HepG2 (cell line): ENCODE results near the gene NAGA.
A peak's percentile ranks its signal among the peaks of the same experiment; 100 is the strongest.

Experiments used
- BCLAF1 ChIP-seq: fragments of 450-650 bp; IDR thresholded peaks from 2 replicates; pipeline ENCODE4 v1.6.1; 2017; ENCODE audit warnings: mild to moderate bottlenecking
- BHLHE40 ChIP-seq: IDR thresholded peaks from 2 replicates; pipeline ENCODE4 v1.6.1; 2011; ENCODE audit warnings: low read length, improper control_type of control experiment
- CTCF ChIP-seq: sonication (generic); formaldehyde crosslinking; IDR thresholded peaks from 2 replicates; pipeline ENCODE4 v1.5.0; 2020; ENCODE audit warnings: mild to moderate bottlenecking, missing genetic modification reagents, moderate library complexity
- EP300 ChIP-seq, 3 experiments: sonication (generic) in 1 of 3; formaldehyde crosslinking in 1 of 3; IDR thresholded peaks; 2 replicates each; pipeline versions ENCODE4 v1.5.1 to v1.6.1; 2011 to 2020; ENCODE audit warnings: low read depth in 2 of 3, low read length in 2 of 3, borderline replicate concordance in 1 of 3, improper control_type of control experiment in 1 of 3, mild to moderate bottlenecking in 1 of 3, missing genetic modification reagents in 1 of 3, moderate library complexity in 1 of 3
- JUN ChIP-seq: sonication (generic); formaldehyde crosslinking; IDR thresholded peaks from 2 replicates; pipeline ENCODE4 v1.4.0; 2020; ENCODE audit warnings: mild to moderate bottlenecking, missing genetic modification reagents
- MATR3 ChIP-seq: sonication (generic); formaldehyde crosslinking; IDR thresholded peaks from 2 replicates; pipeline ENCODE4 v1.4.0; 2020; ENCODE audit warnings: missing genetic modification reagents
- MZF1 ChIP-seq: sonication (generic); formaldehyde crosslinking; IDR thresholded peaks from 2 replicates; pipeline ENCODE4 v1.8.1; 2023; ENCODE audit warnings: mild to moderate bottlenecking, missing genetic modification reagents, borderline replicate concordance
- SETDB1 ChIP-seq: sonication (generic); formaldehyde crosslinking; IDR thresholded peaks from 2 replicates; pipeline ENCODE4 v1.5.1; 2020; ENCODE audit warnings: missing genetic modification reagents, mild to moderate bottlenecking, borderline replicate concordance
- ZNF225 ChIP-seq: sonication (generic); formaldehyde crosslinking; IDR thresholded peaks from 2 replicates; pipeline ENCODE4 v1.4.0; 2020; ENCODE audit warnings: mild to moderate bottlenecking, missing genetic modification reagents
- ZNF354B ChIP-seq: sonication (generic); formaldehyde crosslinking; IDR thresholded peaks from 2 replicates; pipeline ENCODE4 v1.8.0; 2022; ENCODE audit warnings: mild to moderate bottlenecking, missing genetic modification reagents
- ZNF558 ChIP-seq: sonication (generic); formaldehyde crosslinking; IDR thresholded peaks from 2 replicates; pipeline ENCODE4 v1.9.0; 2022; ENCODE audit warnings: mild to moderate bottlenecking, missing genetic modification reagents, borderline replicate concordance
- ZNF83 ChIP-seq: sonication (generic); formaldehyde crosslinking; IDR thresholded peaks from 2 replicates; pipeline ENCODE4 v1.4.0; 2020; ENCODE audit warnings: missing genetic modification reagents, mild to moderate bottlenecking, borderline replicate concordance
- TF ChIP-seq, protein P1 (sequence below), 2 experiments: sonication (generic) in 1 of 2; formaldehyde crosslinking in 1 of 2; IDR thresholded peaks; 2 replicates each; pipeline versions ENCODE4 v1.5.1 to v1.6.1; 2011 to 2020; ENCODE audit warnings: borderline replicate concordance in 1 of 2, low read depth in 1 of 2, low read length in 1 of 2, mild to moderate bottlenecking in 1 of 2, missing genetic modification reagents in 1 of 2, moderate library complexity in 1 of 2
- TF ChIP-seq, protein P2 (sequence below): IDR thresholded peaks from 2 replicates; pipeline ENCODE4 v1.6.1; 2016; ENCODE audit warnings: missing compliant biosample characterization, missing genetic modification reagents, borderline replicate concordance

DNA sequence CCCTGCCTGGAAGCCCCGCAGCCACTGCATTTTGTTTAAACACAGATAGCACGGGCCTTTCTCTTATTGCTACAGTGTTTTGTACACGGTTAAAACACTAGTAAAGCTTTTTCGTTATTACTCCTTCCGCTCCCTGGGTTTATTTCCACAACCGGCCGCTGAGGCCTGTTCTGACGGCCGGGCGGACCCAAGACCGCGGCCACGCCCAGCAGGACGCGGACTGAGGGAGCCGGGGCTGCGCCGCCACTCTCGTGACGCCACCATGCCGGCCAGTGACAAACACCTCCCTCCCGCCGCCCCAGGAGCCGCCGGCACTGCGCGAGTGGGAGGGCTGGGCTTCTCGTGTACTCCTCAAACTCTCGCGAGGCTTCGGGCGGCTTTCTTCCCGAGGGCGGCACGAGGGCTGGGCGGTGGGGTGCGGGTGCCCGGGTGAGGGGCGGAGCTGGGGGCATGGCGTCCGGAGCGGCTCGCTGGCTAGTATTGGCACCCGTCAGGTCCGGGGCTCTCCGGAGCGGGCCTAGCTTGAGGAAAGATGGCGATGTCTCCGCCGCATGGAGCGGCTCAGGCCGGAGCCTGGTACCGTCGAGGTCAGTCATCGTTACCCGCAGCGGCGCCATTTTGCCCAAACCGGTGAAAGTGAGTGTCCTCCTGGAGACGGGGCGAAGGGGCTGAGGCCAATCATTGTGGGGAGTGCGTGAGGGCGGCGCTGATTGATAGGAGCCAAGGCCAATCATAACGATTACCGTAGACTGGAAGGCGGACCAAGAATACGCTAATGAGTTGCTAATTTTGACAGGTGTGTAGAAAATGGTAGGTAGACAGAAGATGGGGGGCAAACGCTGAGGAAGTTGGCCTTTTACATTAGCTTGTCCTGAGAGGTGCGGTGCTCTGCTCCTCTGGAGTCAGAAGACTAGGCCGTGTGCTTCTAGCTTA, 9.0 kb upstream of the NAGA start, which contains the start of gene SMDT1:
- TF ChIP-seq, protein P1, sequence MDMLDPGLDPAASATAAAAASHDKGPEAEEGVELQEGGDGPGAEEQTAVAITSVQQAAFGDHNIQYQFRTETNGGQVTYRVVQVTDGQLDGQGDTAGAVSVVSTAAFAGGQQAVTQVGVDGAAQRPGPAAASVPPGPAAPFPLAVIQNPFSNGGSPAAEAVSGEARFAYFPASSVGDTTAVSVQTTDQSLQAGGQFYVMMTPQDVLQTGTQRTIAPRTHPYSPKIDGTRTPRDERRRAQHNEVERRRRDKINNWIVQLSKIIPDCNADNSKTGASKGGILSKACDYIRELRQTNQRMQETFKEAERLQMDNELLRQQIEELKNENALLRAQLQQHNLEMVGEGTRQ (IDR thresholded peaks at IDR 0.05; ENCODE audit: low read depth, low read length) = no peak
- TF ChIP-seq, protein P1 (CRISPR knock-in tag; IDR thresholded peaks at IDR 0.05; ENCODE audit: borderline replicate concordance) = peak; percentile 36; the same call in 1 of the 2 replicates
- no peak for TF ChIP-seq SETDB1 (CRISPR knock-in tag)
- peak; percentile 87 for TF ChIP-seq BHLHE40
- TF ChIP-seq MATR3 (CRISPR knock-in tag) = no peak
- TF ChIP-seq, protein P2, sequence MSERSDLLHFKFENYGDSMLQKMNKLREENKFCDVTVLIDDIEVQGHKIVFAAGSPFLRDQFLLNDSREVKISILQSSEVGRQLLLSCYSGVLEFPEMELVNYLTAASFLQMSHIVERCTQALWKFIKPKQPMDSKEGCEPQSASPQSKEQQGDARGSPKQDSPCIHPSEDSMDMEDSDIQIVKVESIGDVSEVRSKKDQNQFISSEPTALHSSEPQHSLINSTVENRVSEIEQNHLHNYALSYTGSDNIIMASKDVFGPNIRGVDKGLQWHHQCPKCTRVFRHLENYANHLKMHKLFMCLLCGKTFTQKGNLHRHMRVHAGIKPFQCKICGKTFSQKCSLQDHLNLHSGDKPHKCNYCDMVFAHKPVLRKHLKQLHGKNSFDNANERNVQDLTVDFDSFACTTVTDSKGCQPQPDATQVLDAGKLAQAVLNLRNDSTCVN (CRISPR knock-in tag) = no peak; the same call in 1 of the 2 replicates
- TF ChIP-seq JUN (CRISPR knock-in tag) = no peak; the same call in 1 of the 2 replicates
- no peak for TF ChIP-seq MZF1 (CRISPR knock-in tag)
- no peak; the same call in 1 of the 2 replicates for TF ChIP-seq CTCF
- no peak for TF ChIP-seq BCLAF1
- TF ChIP-seq ZNF83 = no peak
- TF ChIP-seq ZNF354B = no peak
- no peak for TF ChIP-seq EP300 (IDR thresholded peaks at IDR 0.05; ENCODE audit: low read depth in 2 of 2, low read length in 2 of 2)
- no peak for TF ChIP-seq EP300 (CRISPR knock-in tag; IDR thresholded peaks at IDR 0.05; ENCODE audit: borderline replicate concordance)
- peak; percentile 64; the same call in 1 of the 2 replicates for TF ChIP-seq ZNF225 (CRISPR knock-in tag)
- no peak; the same call in 1 of the 2 replicates for TF ChIP-seq ZNF558
